Endothelial cell (in vitro differentiated cells): ENCODE measurements around the gene CHRNA4. TPM values are rescaled to one million over a fixed set of nuclear protein-coding genes. Genes with fewer than 3 reads are reported as not detected.

Experiments
- DNase-seq: peaks from one replicate; pipeline ENCODE4 v3.0.0; 2021; ENCODE audit warnings: low spot score
- H3K27ac Mint-ChIP-seq: one replicate; pipeline ENCODE4 v1.8.0; 2021; ENCODE audit warnings: mixed read lengths, inconsistent platforms; ENCODE audit not compliant: unreplicated experiment
- H3K27me3 Mint-ChIP-seq: one replicate; pipeline ENCODE4 v1.8.0; 2021; ENCODE audit warnings: mild to moderate bottlenecking, moderate library complexity, mixed read lengths, inconsistent platforms; ENCODE audit not compliant: unreplicated experiment
- H3K36me3 Mint-ChIP-seq: one replicate; pipeline ENCODE4 v1.8.0; 2021; ENCODE audit warnings: mild to moderate bottlenecking, low read depth, mixed read lengths, inconsistent platforms; ENCODE audit not compliant: unreplicated experiment
- H3K4me1 Mint-ChIP-seq: one replicate; pipeline ENCODE4 v1.8.0; 2021; ENCODE audit warnings: mild to moderate bottlenecking, mixed read lengths, inconsistent platforms; ENCODE audit not compliant: unreplicated experiment
- H3K4me3 Mint-ChIP-seq: one replicate; pipeline ENCODE4 v1.8.0; 2021; ENCODE audit warnings: mild to moderate bottlenecking, mixed read lengths, inconsistent platforms; ENCODE audit not compliant: unreplicated experiment
- H3K9me3 Mint-ChIP-seq: one replicate; pipeline ENCODE4 v1.8.0; 2021; ENCODE audit warnings: mixed read lengths, inconsistent platforms; ENCODE audit not compliant: unreplicated experiment
- CTCF ChIP-seq: fragments of 200-600 bp; sonication (generic); IDR thresholded peaks from one replicate; pipeline ENCODE4 v1.5.0; 2021; ENCODE audit warnings: antibody characterized with exemption; ENCODE audit not compliant: unreplicated experiment
- total RNA-seq: library from RNA; stranded (reverse); fragmentation: NEBNext Ultra II Directional; extraction: Animal tissue kit (Norgen Biotek cat#: 25700); gene quantifications from one replicate; pipeline ENCODE4 v1.2.1, GENCODE V29; 2021; ENCODE audit not compliant: unreplicated experiment

The CHRNA4 gene
- total RNA-seq, 1 donor from 2014 or later, result 2.6 TPM

- Mint-ChIP-seq H3K4me1 (peaks cover 9% of the 10 kb centered on the region), H3K36me3 (peaks cover 4% of the 10 kb centered on the region), H3K27me3 (peaks cover 5% of the 10 kb centered on the region), H3K27ac (no peak overlapping the region), H3K9me3 (peaks cover 8% of the 10 kb centered on the region), H3K4me3 (no peak overlapping the region)
- no peak for TF ChIP-seq CTCF
- DNase-seq, result no peak
Observed at GRCh38 chr20:63330084-63330760, 30.9 kb downstream of the CHRNA4 start.

GRCh38 chr20:63329331-63330083 is 31.6 kb downstream of the CHRNA4 start:
- H3K4me1 Mint-ChIP-seq, result peaks cover 5% of the 10 kb centered on the region
- no peak for DNase-seq
- no peak overlapping the region for H3K27ac Mint-ChIP-seq
- H3K27me3 Mint-ChIP-seq, result peaks cover 3% of the 10 kb centered on the region
- peaks cover 4% of the 10 kb centered on the region for H3K36me3 Mint-ChIP-seq
- no peak overlapping the region for H3K4me3 Mint-ChIP-seq
- no peak for TF ChIP-seq CTCF
- H3K9me3 Mint-ChIP-seq, result peaks cover 8% of the 10 kb centered on the region

- Mint-ChIP-seq H3K4me3 (no peak overlapping the region), H3K27ac (no peak overlapping the region), H3K9me3 (peaks cover 8% of the 10 kb centered on the region), H3K27me3 (no peaks in the 10 kb centered on the region), H3K36me3 (peaks cover 5% of the 10 kb centered on the region), H3K4me1 (peaks cover 5% of the 10 kb centered on the region)
- DNase-seq, result no peak
- no peak for TF ChIP-seq CTCF
Observed at GRCh38 chr20:63328718-63329275, 32.4 kb downstream of the CHRNA4 start.

GRCh38 chr20:63328026-63328700 is 33.0 kb downstream of the CHRNA4 start:
- Mint-ChIP-seq H3K4me3 (no peak overlapping the region), H3K27me3 (no peaks in the 10 kb centered on the region), H3K36me3 (peaks cover 10% of the 10 kb centered on the region), H3K27ac (no peak overlapping the region), H3K4me1 (peaks cover 7% of the 10 kb centered on the region), H3K9me3 (peaks cover 8% of the 10 kb centered on the region)
- no peak for DNase-seq
- no peak for TF ChIP-seq CTCF
